NOMO-1 treated with DMSO at 0.1 percent for 48 hours (cell line): Measurements from ENCODE around the gene EXOSC10.
"Not testable (repeated sequence)": the region's sequence is repeated elsewhere in the genome, so short reads cannot be mapped to it uniquely, and the experiment has no call there.

ENCODE experiments used
- DNase-seq: peaks from one replicate; lab custom pipeline; 2025; ENCODE audit not compliant: unreplicated experiment; lab: John Stamatoyannopoulos, UW

EXOSC10 gene

DNA sequence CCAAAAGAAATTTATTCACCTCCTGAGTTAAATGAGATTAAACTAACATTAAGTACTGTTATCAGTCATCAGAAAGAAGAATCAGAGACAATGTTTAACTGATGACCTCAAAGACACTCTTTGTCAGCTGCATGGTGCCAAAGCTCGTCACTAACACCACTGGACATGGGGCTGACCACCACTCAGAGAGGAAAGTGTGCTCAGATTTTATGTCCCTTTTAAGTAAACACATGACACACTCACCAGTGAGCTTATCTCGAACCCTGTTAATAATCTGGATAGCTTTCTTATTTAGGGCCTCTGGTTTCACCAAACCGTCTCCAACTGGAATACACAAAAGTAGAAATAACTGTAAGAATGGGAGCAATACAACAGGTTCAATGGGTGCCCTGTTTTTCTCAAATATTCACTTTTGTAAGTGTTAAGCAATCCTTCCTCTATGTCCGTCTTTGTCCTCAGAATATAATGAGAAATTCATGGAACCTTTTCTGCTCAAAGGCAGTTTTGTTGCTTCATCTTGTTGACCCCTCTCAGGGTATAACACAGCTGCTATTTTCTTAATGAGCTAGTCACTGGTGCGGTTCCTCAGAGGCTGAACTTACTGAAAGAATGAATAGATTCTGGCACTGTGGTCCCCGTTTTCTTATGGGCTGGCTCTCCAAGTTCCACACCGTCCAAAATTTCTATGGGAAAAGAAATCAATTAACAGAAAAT lies 9.5 kb upstream of the EXOSC10 start:
- no peak for DNase-seq

DNA sequence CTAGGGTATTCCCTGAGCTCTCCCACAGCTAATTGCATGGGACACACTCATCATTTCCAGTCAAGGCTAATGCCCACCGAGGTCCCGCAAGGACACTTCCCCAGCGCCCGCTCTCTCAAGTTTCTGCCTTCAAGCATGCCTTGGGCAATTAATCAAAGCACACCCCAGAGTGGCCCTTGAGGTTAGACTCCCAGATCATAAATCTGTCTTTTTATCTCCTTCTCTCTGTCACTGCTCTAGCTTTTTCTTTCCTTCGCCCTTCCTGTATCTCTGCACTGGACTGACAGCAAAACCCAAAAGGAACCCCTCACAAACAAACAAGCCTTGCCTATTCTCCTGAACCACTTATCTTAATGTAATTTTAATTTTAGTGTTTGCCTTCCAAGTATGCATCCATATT lies 7.9 kb upstream of the EXOSC10 start:
- DNase-seq = no peak

DNA sequence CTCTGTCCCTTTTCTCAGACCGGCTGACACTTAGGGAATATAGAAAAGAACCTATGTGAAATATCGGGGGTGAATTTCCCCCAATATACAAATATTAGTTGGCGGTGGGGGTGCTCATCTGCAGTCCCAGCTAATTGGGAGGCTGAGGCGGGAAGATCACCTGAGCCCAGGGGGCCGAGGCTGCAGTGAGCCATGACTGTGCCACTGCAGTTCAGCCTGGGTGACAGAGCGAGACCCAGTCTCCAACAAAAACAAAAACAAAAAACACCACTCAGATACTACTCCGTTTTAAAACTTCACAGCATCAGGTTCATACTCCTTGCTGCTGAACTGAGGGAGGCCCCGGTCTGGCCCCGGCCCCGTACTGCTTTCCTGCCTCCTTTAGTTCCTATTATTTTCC lies 5.9 kb upstream of the EXOSC10 start:
- no peak for DNase-seq

DNA sequence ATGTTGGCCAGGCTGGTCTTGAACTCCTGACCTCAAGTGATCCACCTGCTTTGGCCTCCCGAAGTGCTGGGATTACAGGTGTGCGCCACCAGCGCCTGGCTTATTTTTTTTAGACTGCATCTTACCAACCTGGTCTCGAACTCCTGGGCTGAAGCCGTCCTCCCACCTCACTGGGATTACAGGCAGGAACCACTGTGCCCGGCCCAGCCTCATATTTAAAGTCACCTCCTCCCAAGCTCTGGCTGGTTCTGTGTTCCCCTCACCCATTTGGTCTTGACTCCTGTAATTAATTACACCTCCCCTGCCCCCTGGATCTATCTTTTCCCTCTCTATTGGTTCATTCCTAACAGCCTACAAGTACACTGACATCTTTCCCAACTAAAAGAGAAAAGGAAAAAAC lies 1.7 kb upstream of the EXOSC10 start:
- DNase-seq = no peak

DNA sequence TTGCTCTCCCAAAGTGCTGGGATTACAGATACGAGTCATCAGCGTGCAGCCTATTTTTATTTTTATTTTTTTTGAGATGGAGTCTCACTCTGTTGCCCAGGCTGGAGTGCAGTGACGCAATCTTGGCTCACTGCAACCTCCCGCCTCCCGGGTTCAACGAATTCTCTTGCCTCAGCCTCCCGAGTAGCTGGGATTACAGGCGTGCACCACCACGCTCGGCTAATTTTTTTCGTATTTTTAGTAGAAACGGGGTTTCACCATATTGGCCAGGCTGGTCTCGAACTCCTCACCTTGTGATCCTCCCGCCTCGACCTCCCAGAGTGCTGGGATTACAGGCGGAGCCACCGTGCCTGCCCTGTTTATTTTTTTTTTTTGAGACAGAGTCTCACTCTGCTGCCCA lies 1.1 kb upstream of the EXOSC10 start:
- DNase-seq = not testable (repeated sequence)

DNA sequence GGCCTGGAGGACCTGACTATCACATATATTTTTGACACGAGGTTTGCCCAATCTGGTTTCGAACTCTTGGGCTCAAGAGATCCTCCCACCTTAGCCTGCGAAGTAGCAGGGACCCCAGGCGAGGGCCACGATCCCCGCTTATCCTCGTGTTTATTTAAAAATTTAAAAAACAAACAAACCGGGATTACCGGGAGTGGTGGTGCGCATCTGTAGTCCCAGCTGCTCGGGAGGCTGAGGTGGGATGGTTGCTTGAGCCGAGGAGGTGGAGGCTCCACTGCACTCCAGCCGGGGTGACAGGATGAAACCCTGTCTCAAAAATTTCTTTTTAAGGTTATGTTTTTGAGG lies 452 bp upstream of the EXOSC10 start:
- DNase-seq = no peak

DNA sequence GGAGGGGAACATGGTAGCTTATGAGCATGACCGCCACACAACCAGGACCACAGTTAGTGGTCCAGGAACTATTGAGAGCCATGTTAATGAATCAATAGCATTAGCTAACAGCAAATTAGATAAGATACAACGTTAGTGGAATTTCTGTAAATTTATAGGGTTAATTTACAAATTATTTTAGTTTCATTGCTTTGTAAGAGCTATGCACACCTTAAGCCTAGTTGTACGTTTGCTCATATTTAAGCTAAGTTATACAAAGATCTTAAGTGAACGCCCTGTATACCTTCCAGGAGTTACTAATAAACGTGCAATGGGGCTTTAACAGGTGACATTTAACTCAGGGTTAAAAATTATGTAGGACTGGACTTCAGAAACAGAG lies 749 bp downstream of the EXOSC10 start:
- no peak for DNase-seq

DNA sequence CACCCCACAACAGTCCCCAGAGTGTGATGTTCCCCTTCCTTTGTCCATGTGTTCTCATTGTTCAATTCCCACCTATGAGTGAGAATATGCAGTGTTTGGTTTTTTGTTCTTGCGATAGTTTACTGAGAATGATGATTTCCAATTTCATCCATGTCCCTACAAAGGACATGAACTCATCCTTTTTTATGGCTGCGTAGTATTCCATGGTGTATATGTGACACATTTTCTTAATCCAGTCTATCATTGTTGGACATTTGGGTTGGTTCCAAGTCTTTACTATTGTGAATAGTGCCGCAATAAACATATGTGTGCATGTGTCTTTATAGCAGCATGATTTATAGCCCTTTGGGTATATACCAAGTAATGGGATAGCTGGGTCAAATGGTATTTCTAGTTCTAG lies 15.9 kb downstream of the EXOSC10 start:
- DNase-seq = not testable (repeated sequence)

DNA sequence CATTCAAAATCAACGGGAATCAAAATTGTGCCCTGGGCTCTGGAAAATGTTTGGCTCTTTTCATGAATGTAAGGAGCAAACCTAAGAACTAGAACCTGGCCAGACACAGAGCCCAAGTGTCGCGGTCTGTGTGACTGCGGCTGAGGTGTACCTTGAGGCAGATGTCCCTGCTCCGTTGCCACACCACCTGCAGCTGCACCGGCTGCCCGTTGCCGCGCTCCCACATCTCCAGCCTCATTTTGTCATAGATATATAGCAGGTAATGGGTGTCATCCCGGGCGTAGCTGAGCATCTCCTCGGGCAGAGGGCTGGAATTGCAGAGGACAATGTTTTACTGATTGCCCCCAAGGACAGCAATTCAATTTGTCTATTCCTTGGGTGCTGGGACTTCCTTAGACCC lies 18.7 kb downstream of the EXOSC10 start:
- no peak for DNase-seq

DNA sequence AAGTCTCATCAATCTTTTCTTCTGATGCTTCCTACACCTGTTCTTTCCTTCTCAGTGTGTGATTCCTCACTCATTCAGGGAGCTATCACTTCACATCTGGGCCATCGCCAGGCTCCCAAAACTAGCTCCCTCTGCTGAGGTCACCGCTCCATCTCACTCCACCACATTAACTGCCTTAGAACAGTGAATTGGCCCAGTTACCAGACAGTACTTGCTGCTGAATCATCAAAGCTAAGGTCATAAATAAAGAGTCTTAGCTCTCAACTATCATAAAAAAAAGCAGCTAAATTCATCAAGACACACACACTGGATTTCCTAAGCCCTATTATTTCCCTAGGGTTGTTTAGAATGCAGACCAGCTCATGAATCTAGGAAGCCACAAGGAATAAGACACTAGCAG lies 21.0 kb downstream of the EXOSC10 start:
- no peak for DNase-seq

DNA sequence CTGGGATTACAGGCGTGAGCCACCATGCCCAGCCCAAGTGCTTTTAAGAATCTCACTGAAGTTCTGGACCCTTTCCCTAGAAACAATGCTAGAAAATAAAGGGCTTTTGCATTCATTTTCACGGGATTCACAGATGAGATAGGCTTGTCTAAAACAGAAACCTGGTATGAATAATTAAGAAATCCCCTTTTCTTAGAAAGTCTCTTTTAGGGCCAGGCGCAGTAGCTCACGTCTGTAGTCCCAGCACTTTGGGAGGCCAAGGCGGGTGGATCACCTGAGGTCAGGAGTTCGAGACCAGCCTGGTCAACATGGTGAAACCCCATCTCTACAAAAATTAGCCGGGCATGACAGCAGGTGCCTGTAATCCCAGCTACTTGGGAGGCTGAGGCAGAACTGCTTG lies 26.3 kb downstream of the EXOSC10 start:
- DNase-seq = not testable (repeated sequence)

DNA sequence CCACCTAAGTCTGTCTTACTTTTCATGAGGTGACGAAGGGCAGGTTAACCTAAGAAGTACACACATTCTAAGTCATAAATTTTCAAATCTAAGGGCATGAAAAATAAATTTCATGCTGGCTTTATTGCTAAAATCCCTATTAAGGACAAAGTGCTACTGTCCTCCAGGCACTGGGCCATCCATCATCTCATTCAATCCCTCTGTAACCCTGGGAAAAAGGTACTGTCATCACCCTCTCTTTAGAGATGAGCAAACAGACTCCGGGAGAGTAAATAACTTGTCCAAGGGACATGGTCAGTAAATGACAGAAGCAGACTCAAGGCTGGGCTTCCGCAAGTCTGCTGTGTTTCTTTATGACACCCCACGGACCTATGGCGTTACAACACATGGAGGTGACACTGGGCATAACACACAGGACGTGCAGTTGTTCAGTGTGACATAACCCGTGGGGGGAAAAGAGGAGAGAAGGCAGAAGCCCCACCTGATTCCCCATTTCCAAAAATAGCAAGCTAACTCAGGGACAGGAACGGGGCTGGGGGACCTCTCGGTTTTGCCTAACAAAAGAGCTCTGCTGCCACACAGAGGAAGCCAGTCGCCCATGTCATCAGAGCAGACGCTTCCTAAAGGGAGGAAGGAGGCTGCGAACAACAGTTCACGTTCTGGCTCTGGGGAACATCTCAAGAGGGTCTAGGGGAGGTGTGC lies 27.3 kb downstream of the EXOSC10 start:
- no peak for DNase-seq

DNA sequence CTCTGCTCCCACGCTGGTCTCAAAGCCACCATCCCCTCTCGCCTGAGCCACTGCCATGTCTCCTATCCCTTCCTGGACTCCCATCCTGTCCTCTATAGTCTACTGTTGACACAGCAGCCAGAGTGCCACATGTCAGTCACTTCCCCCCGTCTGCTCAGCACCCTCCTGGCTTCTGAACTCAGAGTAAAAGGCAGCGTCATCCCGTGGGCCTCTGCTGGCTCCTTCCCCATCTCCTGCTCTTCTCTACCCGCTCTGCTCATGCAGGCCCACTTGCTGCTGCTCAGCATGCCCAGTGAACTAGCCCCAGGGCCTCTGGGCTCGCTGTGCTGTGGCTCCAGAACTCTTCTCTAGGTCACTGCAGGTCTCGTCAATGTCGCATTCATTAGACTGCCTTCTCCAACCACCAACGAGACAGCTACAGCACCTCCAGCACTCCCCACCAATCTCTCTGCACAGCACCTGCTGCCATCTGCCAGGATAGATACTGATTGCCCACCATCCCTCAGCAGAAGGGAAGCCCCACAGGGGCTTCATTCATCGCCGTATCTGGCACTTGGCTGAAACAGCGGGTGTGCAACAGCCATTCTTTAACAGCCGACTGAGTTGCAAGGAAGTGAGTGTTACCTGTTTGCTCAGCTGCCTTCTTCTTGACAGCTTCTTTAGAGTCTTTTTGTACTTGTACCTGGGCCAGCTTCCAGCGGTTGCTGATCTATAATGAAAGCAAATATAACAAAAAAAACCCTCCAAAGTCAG lies 28.0 kb downstream of the EXOSC10 start:
- DNase-seq = no peak

DNA sequence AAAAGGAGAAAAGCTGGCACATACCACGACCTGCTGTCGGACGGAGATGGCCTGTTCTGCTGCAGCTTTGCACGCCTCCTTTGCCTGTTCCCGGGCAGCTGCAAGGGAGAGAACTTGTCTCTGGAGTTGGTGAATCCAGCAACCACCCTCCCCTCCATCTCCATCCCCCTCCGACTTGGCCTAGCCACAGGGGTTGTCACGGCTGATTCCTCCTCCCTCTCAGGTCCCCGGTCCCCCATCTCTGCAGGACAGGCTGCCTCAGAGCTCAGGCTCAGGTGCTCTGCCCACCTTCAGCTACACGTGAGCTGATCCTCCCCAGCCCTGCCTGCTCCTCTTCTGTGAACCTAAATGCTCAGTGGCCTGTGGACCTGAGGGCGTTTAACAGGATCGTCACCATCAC lies 28.8 kb downstream of the EXOSC10 start:
- no peak for DNase-seq

DNA sequence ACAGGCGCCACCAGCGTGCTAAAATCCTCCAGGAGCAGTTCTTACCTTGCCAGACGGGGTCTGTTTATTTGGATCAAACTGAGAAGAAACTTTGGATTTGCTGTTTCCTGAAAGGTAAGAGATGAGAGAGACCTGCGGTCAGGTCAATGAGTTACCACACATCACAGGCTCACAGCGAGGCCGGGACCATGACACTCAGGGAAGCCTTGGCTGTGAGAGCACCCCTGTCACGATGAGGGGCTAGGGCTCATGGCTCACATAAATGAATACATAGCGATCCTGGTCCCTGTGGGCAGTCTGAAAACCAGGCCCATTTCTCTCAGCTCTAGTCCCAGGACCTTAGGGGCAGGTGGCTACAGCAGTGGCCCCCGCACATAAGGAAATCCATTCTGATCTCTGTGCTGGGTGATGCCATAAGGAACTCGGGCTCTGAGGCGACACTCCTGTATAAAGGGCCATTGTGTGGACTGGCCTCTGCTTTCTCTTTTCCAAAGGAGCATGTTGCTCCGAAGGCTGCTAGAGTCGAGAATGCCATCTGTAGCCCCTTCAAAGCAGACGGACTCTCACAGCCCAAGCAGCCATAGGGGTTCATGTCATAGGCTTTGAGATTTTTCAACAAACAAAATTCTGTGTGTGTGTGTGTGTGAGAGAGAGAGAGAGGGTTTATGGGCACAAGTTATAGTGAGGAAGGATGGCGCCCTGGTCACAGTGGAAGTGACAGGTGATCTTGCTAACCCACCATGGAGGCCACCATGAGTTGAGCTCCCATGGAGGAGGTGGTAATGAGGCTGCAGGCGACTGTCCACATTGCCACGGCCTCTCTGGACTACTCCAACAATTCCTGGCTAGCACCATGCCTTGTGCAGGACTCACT lies 30.8 kb downstream of the EXOSC10 start:
- DNase-seq = no peak

DNA sequence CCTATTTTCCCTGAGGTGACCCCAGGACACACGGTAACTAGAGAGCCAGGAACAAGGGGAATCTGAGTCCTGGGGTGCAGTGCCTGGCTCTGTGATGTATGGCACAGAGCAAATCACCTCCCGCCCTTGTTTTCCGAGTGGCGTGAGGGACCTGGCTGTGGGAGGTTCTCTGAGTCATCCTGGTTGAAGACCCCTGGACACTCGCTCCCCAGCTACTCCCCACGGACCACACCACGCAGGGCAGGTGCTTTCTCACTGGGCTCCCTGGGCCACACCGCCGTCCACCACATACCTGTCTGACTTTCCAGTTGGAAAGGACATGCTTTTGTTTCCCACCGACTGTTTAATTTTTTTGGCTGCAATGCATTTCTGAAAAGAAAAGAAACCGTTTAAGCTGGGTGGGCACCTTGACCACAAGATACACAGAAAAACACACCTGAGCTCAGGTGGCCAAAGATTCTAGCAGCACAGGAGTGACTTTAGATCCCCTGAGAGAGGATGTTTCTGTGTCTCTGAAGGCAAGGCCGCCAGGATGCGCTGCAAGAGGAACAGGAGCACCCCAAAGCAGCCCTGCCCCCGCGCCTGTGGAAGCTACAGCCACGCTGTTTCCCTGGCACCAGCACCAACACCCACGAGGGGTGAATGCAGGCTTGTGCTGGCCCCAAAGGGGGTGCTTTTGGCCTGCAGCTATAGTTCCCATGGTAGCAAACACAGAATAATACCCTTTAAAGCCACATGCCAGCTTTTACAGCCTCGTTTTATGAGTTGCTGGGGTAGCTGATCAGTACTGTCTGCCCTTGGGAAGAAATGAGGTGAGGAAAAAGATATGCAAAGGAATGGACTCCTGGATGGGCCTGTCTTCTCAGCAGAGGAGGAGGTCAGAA lies 31.7 kb downstream of the EXOSC10 start:
- no peak for DNase-seq

DNA sequence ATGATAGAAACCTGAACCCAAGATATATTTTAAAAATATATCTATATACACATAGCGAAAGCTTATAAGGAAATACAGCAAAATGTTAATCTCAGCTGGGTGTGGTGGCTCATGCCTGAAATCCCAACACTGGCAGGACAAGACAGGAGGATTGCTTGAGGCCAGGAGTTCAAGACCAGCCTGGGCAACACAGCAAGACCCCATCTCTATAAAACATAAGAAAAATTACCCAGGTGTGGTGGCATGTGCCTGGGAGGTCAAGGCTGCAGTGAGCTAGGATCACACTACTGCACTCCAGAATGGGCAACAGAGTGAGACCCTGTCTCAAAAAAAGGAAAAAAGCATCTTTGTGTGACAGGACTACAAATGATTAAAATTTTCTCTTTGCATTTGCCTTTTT lies 33.9 kb downstream of the EXOSC10 start:
- DNase-seq = no peak

DNA sequence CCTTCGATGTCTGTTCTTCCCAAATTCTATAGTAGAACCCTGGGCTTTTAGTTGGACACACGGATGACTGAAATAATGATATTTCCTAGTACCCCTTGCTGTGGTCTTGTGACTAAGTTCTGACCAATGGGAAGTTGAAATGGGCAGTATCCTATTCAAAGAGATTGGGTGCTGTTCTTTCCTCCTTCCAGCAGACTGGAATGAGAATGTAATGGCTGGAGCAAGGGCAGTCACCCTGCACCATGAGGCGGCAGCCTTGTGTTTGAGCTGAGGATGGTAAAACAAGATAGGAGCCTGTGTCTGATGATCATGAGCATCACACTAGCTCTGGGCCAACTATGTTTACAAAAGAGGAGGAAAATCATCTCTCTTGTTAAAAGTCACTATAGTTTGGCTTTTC lies 34.7 kb downstream of the EXOSC10 start:
- DNase-seq = no peak

DNA sequence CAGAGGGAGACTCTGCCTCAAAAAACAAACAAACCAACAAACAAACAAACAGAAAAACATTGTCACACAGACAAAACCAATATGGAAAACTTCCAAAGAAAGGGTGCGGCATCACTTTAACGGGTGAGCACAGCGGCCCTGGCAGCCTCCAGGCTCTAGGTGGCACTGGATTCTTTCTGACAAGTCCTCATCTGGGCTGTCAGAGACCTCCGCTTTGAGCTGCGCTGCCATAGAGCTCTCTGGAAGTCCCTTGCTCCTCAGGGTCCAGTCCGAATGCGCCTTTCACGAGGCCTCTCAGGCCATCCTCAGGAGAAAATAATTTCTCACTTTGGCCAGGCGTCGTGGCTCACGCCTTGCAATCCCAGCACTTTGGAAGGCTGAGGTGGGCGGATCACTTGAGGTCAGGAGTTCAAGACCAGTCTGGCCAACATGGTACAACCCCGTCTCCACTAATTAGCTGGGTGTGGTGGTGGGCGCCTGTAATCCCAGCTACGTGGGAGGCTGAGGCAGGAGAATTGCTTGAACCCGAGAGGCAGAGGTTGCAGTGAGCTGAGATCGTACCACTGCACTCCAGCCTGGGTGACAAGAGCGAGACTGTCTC lies 35.6 kb downstream of the EXOSC10 start:
- not testable (repeated sequence) for DNase-seq

DNA sequence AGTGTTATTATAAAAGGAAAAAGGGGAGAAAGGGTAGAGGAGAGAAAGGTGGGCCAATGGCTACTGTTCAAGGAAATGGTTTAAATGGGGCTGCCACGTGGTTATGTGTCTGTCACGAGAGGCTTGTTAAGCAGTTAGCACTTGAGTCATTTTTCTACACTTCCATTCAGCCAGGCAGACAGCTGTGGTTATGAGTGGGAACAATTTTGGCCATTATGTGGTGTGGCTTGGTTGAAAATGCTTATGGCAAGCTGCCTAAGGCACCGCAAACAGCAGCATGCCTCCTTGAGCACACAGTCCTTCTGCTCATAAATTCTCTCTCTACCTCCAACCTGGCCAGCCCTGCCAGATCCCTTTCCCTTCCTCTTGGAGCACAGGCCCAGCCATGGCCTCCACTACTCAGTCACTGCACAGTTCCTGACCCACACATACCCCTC lies 36.7 kb downstream of the EXOSC10 start:
- DNase-seq = no peak
